Keratinocyte (primary cell): ENCODE results near the gene SHISA4. TPM values are rescaled to one million over a fixed set of nuclear protein-coding genes. Genes with fewer than 3 reads are reported as not detected.

Experiments used
- DNase-seq: peaks from one replicate; pipeline ENCODE4 v3.0.0-alpha.2; 2011; ENCODE audit warnings: low read depth, missing footprints, low spot score
- FAIRE-seq: peaks from 2 replicates; lab custom pipeline; 2011; peaks lifted over from hg19 to GRCh38; lab: Jason Lieb, UNC
- H2AFZ ChIP-seq: 2 replicates; pipeline ENCODE4 v1.6.0; 2012; ENCODE audit warnings: low read length, control low read depth, inconsistent platforms; ENCODE audit not compliant: control insufficient read depth
- H3K27ac ChIP-seq: 2 replicates; pipeline ENCODE4 v1.5.1; 2011; ENCODE audit warnings: low read length; ENCODE audit not compliant: control insufficient read depth, insufficient read depth
- H3K27me3 ChIP-seq: 3 replicates; pipeline ENCODE4 v1.6.0; 2011; ENCODE audit warnings: low read length; ENCODE audit not compliant: control insufficient read depth, insufficient read depth; ENCODE audit errors: extremely low read depth
- H3K36me3 ChIP-seq, 2 experiments: 2 replicates in 1 of 2; 3 replicates in 1 of 2; pipeline ENCODE4 v1.5.1; 2011; ENCODE audit warnings: low read length in 2 of 2, mild to moderate bottlenecking in 1 of 2; ENCODE audit not compliant: control insufficient read depth in 2 of 2, insufficient read depth in 2 of 2; ENCODE audit errors: extremely low read depth in 1 of 2
- H3K4me1 ChIP-seq: 3 replicates; pipeline ENCODE4 v1.5.1; 2011; ENCODE audit warnings: low read length; ENCODE audit not compliant: control insufficient read depth, insufficient read depth; ENCODE audit errors: extremely low read depth
- H3K4me2 ChIP-seq: 3 replicates; pipeline ENCODE4 v1.6.0; 2011; ENCODE audit warnings: low read depth, low read length; ENCODE audit not compliant: control insufficient read depth, insufficient read depth; ENCODE audit errors: extremely low read depth
- H3K4me3 ChIP-seq, 3 experiments: fragments of 200-600 bp in 1 of 3; sonication (generic) in 1 of 3; 2 replicates in 2 of 3; 3 replicates in 1 of 3; pipeline ENCODE4 v1.5.1; 2011 to 2016; ENCODE audit warnings: low read length in 3 of 3, mild to moderate bottlenecking in 3 of 3, control low read depth in 2 of 3, inconsistent platforms in 1 of 3, low read depth in 1 of 3, mixed read lengths in 1 of 3, mixed run types in 1 of 3, moderate library complexity in 1 of 3; ENCODE audit not compliant: control insufficient read depth in 2 of 3, insufficient read depth in 2 of 3; ENCODE audit errors: extremely low read depth in 1 of 3
- H3K79me2 ChIP-seq: 2 replicates; pipeline ENCODE4 v1.6.0; 2012; ENCODE audit warnings: low read length; ENCODE audit not compliant: control insufficient read depth, insufficient read depth
- H3K9ac ChIP-seq: 3 replicates; pipeline ENCODE4 v1.6.0; 2011; ENCODE audit warnings: low read length; ENCODE audit not compliant: control insufficient read depth, insufficient read depth; ENCODE audit errors: extremely low read depth
- H3K9me1 ChIP-seq: 3 replicates; pipeline ENCODE4 v1.6.0; 2011; ENCODE audit warnings: low read length; ENCODE audit not compliant: control insufficient read depth, insufficient read depth; ENCODE audit errors: extremely low read depth
- H3K9me3 ChIP-seq: 2 replicates; pipeline ENCODE4 v1.5.1; 2012; ENCODE audit warnings: low read depth, low read length; ENCODE audit not compliant: control insufficient read depth
- H4K20me1 ChIP-seq: 3 replicates; pipeline ENCODE4 v1.6.0; 2011; ENCODE audit warnings: low read length; ENCODE audit not compliant: control insufficient read depth, insufficient read depth; ENCODE audit errors: extremely low read depth
- EZH2 ChIP-seq: IDR thresholded peaks from one replicate; pipeline ENCODE4 v1.6.1; 2012; ENCODE audit warnings: inconsistent platforms, mild to moderate bottlenecking, low read length, moderate library complexity
- dilution Hi-C: fragments of 300-500 bp; cut with MboI; formaldehyde crosslinking; loops from one replicate; pipeline ENCODE4 v1.7.0; 2020; ENCODE audit warnings: low sequenced_read_pairs; ENCODE audit not compliant: extremely low pct_ligation_motif_present
- polyA plus RNA-seq, 5 experiments: library from polyadenylated mRNA; depleted of rRNA in 3 of 5; stranded (reverse) in 3 of 5; stranded (forward) in 1 of 5; unstranded in 1 of 5; fragments of >200 nt; gene quantifications; 1 replicate in 1 of 5; 2 replicates in 3 of 5; 3 replicates in 1 of 5; pipeline versions ENCODE4 v1.2.1 to v1.2.3, GENCODE V29; 2011 to 2012; ENCODE audit warnings: missing spikeins in 2 of 5, low read depth in 1 of 5, low replicate concordance in 1 of 5
- TF ChIP-seq, protein P1 (sequence below), 3 experiments: IDR thresholded peaks in 1 of 3; conservative IDR thresholded peaks in 1 of 3; optimal IDR thresholded peaks in 1 of 3; 2 replicates in 2 of 3; 3 replicates in 1 of 3; pipeline versions ENCODE3 to v1.5.1; 2011; ENCODE audit warnings: low read length in 3 of 3, mild to moderate bottlenecking in 3 of 3, moderate library complexity in 2 of 3, control low read depth in 1 of 3, inconsistent platforms in 1 of 3; ENCODE audit not compliant: insufficient read depth in 2 of 3; ENCODE audit errors: extremely low read depth in 1 of 3

Gene SHISA4
- polyA plus RNA-seq, 1 donor (not counting 4 experiments of a cell fraction or from before 2014, with no cell fraction given): 2.2 TPM

DNA sequence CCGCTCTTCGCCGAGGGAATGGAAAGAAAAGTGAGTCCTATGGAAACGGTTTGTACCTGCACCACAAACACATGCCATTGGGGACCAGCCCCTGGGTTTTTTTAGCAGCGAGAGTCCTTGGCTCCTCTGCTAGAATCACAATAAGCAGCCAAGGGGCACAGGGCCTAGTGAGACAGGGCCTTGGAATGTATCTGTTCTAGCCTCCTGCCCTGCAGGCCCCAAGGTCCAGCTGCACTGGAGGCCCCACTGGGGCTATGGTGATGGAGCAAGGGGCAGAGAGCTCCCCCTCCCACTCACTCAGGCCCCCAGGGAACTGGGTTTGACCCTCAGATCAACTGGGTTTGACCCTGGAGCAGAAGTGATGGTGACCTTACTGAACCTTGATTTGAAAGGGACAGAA is 14.4 kb downstream of the SHISA4 start:
- H3K9me3 ChIP-seq: no peaks in the 10 kb centered on the region
- dilution Hi-C loops: no loop called here
- H3K36me3 ChIP-seq: no peaks in the 10 kb centered on the region
- TF ChIP-seq EZH2: no peak
- TF ChIP-seq, protein P1, sequence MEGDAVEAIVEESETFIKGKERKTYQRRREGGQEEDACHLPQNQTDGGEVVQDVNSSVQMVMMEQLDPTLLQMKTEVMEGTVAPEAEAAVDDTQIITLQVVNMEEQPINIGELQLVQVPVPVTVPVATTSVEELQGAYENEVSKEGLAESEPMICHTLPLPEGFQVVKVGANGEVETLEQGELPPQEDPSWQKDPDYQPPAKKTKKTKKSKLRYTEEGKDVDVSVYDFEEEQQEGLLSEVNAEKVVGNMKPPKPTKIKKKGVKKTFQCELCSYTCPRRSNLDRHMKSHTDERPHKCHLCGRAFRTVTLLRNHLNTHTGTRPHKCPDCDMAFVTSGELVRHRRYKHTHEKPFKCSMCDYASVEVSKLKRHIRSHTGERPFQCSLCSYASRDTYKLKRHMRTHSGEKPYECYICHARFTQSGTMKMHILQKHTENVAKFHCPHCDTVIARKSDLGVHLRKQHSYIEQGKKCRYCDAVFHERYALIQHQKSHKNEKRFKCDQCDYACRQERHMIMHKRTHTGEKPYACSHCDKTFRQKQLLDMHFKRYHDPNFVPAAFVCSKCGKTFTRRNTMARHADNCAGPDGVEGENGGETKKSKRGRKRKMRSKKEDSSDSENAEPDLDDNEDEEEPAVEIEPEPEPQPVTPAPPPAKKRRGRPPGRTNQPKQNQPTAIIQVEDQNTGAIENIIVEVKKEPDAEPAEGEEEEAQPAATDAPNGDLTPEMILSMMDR (optimal IDR thresholded peaks at IDR 0.05 in 1 of 3, IDR thresholded peaks at IDR 0.05 in 1 of 3, conservative IDR thresholded peaks at IDR 0.05 in 1 of 3; ENCODE audit: extremely low read depth in 1 of 3, insufficient read depth in 2 of 3, low read length in 3 of 3): no peak
- H3K4me1 ChIP-seq: peaks cover 21% of the 10 kb centered on the region
- no peak overlapping the region for H3K9ac ChIP-seq
- no peaks in the 10 kb centered on the region for H3K27me3 ChIP-seq
- H4K20me1 ChIP-seq: no peaks in the 10 kb centered on the region
- H3K79me2 ChIP-seq: no peaks in the 10 kb centered on the region
- H3K27ac ChIP-seq: no peak overlapping the region
- no peak overlapping the region for H2AFZ ChIP-seq
- no peak for DNase-seq
- H3K4me2 ChIP-seq: no peak overlapping the region
- H3K9me1 ChIP-seq: no peaks in the 10 kb centered on the region
- no peak for FAIRE-seq
- H3K4me3 ChIP-seq: no peak overlapping the region

DNA sequence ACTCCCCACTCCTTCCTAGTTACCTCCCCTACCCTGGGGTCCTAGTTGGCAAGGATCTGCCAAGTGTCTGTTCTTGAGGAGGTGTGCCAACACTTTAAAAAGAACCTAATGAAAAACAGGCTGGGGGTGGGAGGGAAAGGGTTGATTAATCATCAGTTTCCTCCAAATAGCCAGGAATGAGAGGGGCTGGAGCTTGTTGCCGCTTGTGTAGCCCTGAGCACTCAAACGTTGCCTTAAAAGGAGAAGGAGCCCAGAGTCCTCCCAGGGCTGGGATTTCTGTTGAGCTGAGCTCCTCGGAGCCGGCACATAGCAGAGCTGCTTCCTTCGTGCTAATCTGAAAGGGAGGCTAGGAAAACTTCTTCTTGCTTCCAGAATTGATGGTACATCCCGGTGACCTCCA is 15.9 kb downstream of the SHISA4 start:
- no peaks in the 10 kb centered on the region for H3K9me1 ChIP-seq
- no peak overlapping the region for H3K27ac ChIP-seq
- H2AFZ ChIP-seq: no peak overlapping the region

DNA sequence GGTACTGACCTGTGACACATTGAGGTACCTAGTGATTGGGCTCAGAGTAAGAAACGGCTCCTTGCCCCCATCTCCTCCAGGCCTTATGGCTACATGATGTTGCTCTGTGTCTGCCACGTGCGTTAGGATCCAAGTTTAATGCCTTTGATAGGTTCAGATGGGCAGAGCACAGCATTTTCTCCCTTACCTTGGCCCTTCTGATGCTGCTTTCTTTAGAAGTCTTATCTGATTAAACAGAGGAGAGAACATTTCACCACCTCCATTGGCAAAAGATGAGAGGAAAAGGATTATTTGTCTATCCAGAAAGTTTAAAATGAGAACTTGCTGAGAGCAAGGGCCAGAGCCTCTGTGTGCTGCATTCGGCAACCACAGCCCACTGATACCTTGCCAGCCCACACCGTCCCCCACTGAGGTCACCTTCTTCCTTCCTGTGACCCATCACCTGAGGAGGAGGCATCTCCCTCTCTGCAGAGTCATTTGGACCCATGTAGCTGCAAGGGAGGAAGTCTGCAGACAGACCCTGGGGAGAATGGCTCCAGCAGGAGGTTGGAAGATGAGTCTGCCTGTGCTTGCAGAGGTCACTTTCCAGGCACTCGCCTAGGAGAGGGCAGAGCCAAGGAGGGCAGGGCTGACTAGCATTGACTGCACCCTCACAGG is 16.7 kb downstream of the SHISA4 start:
- H2AFZ ChIP-seq: no peak overlapping the region
- H4K20me1 ChIP-seq: no peaks in the 10 kb centered on the region
- dilution Hi-C loops: no loop called here
- H3K27me3 ChIP-seq: no peaks in the 10 kb centered on the region
- peaks cover 21% of the 10 kb centered on the region for H3K4me1 ChIP-seq
- no peak for TF ChIP-seq EZH2
- TF ChIP-seq, protein P1 (optimal IDR thresholded peaks at IDR 0.05 in 1 of 3, IDR thresholded peaks at IDR 0.05 in 1 of 3, conservative IDR thresholded peaks at IDR 0.05 in 1 of 3; ENCODE audit: extremely low read depth in 1 of 3, insufficient read depth in 2 of 3, low read length in 3 of 3): no peak
- H3K9ac ChIP-seq: no peak overlapping the region
- H3K4me2 ChIP-seq: peak overlapping the region; percentile 22
- DNase-seq (no peak), FAIRE-seq (peak; percentile 26)
- H3K36me3 ChIP-seq: no peaks in the 10 kb centered on the region
- H3K27ac ChIP-seq: no peak overlapping the region
- no peaks in the 10 kb centered on the region for H3K79me2 ChIP-seq
- no peaks in the 10 kb centered on the region for H3K9me3 ChIP-seq
- H3K4me3 ChIP-seq: no peak overlapping the region
- no peaks in the 10 kb centered on the region for H3K9me1 ChIP-seq

More for the DNA sequence above, 15.9 kb downstream of the SHISA4 start:
- H3K4me1 ChIP-seq: peaks cover 21% of the 10 kb centered on the region
- dilution Hi-C loops: no loop called here
- H3K4me3 ChIP-seq: no peak overlapping the region
- no peak for TF ChIP-seq EZH2
- DNase-seq (no peak), FAIRE-seq (peak; percentile 84)
- no peaks in the 10 kb centered on the region for H3K9me3 ChIP-seq
- no peaks in the 10 kb centered on the region for H3K27me3 ChIP-seq
- no peaks in the 10 kb centered on the region for H3K36me3 ChIP-seq
- no peak overlapping the region for H3K9ac ChIP-seq
- H3K79me2 ChIP-seq: no peaks in the 10 kb centered on the region
- peak overlapping the region; percentile 22 for H3K4me2 ChIP-seq
- no peaks in the 10 kb centered on the region for H4K20me1 ChIP-seq
